ENCODE results near the gene ZNF182. TPM values are rescaled to one million over a fixed set of nuclear protein-coding genes. Genes with fewer than 3 reads are reported as not detected.
"Not testable (repeated sequence)": the region's sequence is repeated elsewhere in the genome, so short reads cannot be mapped to it uniquely, and the experiment has no call there.

The ZNF182 gene
- total RNA-seq: 10 to 100 TPM in 1 of 2 donors, 1 to 10 TPM in 1; 7.2 to 14.0 TPM

GRCh38 chrX:48003758-48004457 is at the start of gene ZNF182:
Gene ZNF182 (minus strand): TSS chrX:48003989. CDS start chrX:48002609, 1,380 bp downstream.
- Mint-ChIP-seq H3K9me3 (no peaks in the 10 kb centered on the region), H3K36me3 (peaks cover 13 to 18% of the 10 kb centered on the region in 2 donors), H3K27ac (peak within 1 kb of the TSS; percentile 95 to 99)
- peak; percentile 95 to 97 for ATAC-seq
- peak; percentile 84 to 89 for DNase-seq (ENCODE audit: low spot score in 2 of 2)

- H3K9me3 Mint-ChIP-seq: no peaks in the 10 kb centered on the region
- no peaks in the 10 kb centered on the region for H3K36me3 Mint-ChIP-seq
- ATAC-seq (no peak), DNase-seq (ENCODE audit: low spot score in 2 of 2) (no peak)
- H3K27ac Mint-ChIP-seq: no peak overlapping the region
Observed at GRCh38 chrX:48046846-48047245, 43.1 kb upstream of the ZNF182 start.

GRCh38 chrX:48045410-48046311 is 41.9 kb upstream of the ZNF182 start:
- ATAC-seq: no peak
- no peak overlapping the region for H3K27ac Mint-ChIP-seq
- no peaks in the 10 kb centered on the region for H3K36me3 Mint-ChIP-seq
- no peaks in the 10 kb centered on the region for H3K9me3 Mint-ChIP-seq
- no peak for DNase-seq (ENCODE audit: low spot score in 2 of 2)

- no peak for ATAC-seq
- Mint-ChIP-seq H3K36me3 (no peaks in the 10 kb centered on the region), H3K27ac (no peak overlapping the region), H3K9me3 (no peaks in the 10 kb centered on the region)
- no peak for DNase-seq (ENCODE audit: low spot score in 2 of 2)
Observed at GRCh38 chrX:48043056-48043455, 39.3 kb upstream of the ZNF182 start.

- no peaks in the 10 kb centered on the region for H3K9me3 Mint-ChIP-seq
- H3K36me3 Mint-ChIP-seq: no peaks in the 10 kb centered on the region
- ATAC-seq: no peak
- peak overlapping the region in 1 of 2 donors; percentile 31 for H3K27ac Mint-ChIP-seq
- DNase-seq (ENCODE audit: low spot score in 2 of 2): no peak
Observed at GRCh38 chrX:48035891-48036290, 32.1 kb upstream of the ZNF182 start.

GRCh38 chrX:48030641-48031173 is 26.9 kb upstream of the ZNF182 start:
- ATAC-seq; H3K27ac Mint-ChIP-seq; H3K36me3 Mint-ChIP-seq; H3K9me3 Mint-ChIP-seq; DNase-seq (ENCODE audit: low spot score in 2 of 2): not testable (repeated sequence)

GRCh38 chrX:48030237-48030636 is 26.4 kb upstream of the ZNF182 start:
- no peak for ATAC-seq
- no peak overlapping the region for H3K27ac Mint-ChIP-seq
- H3K9me3 Mint-ChIP-seq: no peaks in the 10 kb centered on the region
- no peak for DNase-seq (ENCODE audit: low spot score in 2 of 2)
- no peaks in the 10 kb centered on the region for H3K36me3 Mint-ChIP-seq

GRCh38 chrX:48028091-48028490 is 24.3 kb upstream of the ZNF182 start:
- Mint-ChIP-seq H3K27ac (no peak overlapping the region), H3K9me3 (no peaks in the 10 kb centered on the region), H3K36me3 (no peaks in the 10 kb centered on the region)
- no peak for DNase-seq (ENCODE audit: low spot score in 2 of 2)
- ATAC-seq: no peak

- DNase-seq (ENCODE audit: low spot score in 2 of 2); H3K9me3 Mint-ChIP-seq; H3K36me3 Mint-ChIP-seq; H3K27ac Mint-ChIP-seq; ATAC-seq: not testable (repeated sequence)
Observed at GRCh38 chrX:48027545-48027944, 23.8 kb upstream of the ZNF182 start.

GRCh38 chrX:48025561-48025960 is 21.8 kb upstream of the ZNF182 start:
- Mint-ChIP-seq H3K27ac (peak overlapping the region in 1 of 2 donors; percentile 7), H3K36me3 (no peaks in the 10 kb centered on the region), H3K9me3 (peaks cover 0 to 5% of the 10 kb centered on the region in 2 donors)
- ATAC-seq (peak; percentile 33 to 59), DNase-seq (ENCODE audit: low spot score in 2 of 2) (peak in 1 of 2 donors; percentile 25)

- Mint-ChIP-seq H3K9me3 (peaks cover 0 to 5% of the 10 kb centered on the region in 2 donors), H3K27ac (no peak overlapping the region), H3K36me3 (no peaks in the 10 kb centered on the region)
- DNase-seq (ENCODE audit: low spot score in 2 of 2) (no peak), ATAC-seq (no peak)
Observed at GRCh38 chrX:48022738-48023137, 18.9 kb upstream of the ZNF182 start.

- ATAC-seq: no peak
- Mint-ChIP-seq H3K9me3 (peaks cover 0 to 5% of the 10 kb centered on the region in 2 donors), H3K36me3 (no peaks in the 10 kb centered on the region), H3K27ac (no peak overlapping the region)
- no peak for DNase-seq (ENCODE audit: low spot score in 2 of 2)
Observed at GRCh38 chrX:48022100-48022499, 18.3 kb upstream of the ZNF182 start.

- Mint-ChIP-seq H3K9me3 (peaks cover 0 to 5% of the 10 kb centered on the region in 2 donors), H3K27ac (peak overlapping the region; percentile 94 to 98), H3K36me3 (no peaks in the 10 kb centered on the region)
- DNase-seq (ENCODE audit: low spot score in 2 of 2) (peak; percentile 68 to 74), ATAC-seq (peak; percentile 47 to 74)
Observed at GRCh38 chrX:48021026-48021900, 17.5 kb upstream of the ZNF182 start.

GRCh38 chrX:48020472-48020871 is 16.7 kb upstream of the ZNF182 start:
- DNase-seq (ENCODE audit: low spot score in 2 of 2): peak; percentile 10 to 57
- H3K9me3 Mint-ChIP-seq: not testable (repeated sequence)
- ATAC-seq: peak; percentile 79 to 81

GRCh38 chrX:48019892-48020291 is 16.1 kb upstream of the ZNF182 start:
- not testable (repeated sequence) for H3K9me3 Mint-ChIP-seq; H3K27ac Mint-ChIP-seq; H3K36me3 Mint-ChIP-seq; DNase-seq (ENCODE audit: low spot score in 2 of 2)
- peak; percentile 39 to 64 for ATAC-seq

More at GRCh38 chrX:48020472-48020871, 16.7 kb upstream of the ZNF182 start:
- H3K27ac Mint-ChIP-seq: peak overlapping the region; percentile 55 to 94
- not testable (repeated sequence) for H3K36me3 Mint-ChIP-seq

- not testable (repeated sequence) for H3K9me3 Mint-ChIP-seq; DNase-seq (ENCODE audit: low spot score in 2 of 2); ATAC-seq; H3K27ac Mint-ChIP-seq; H3K36me3 Mint-ChIP-seq
Observed at GRCh38 chrX:48016583-48017310, 13.0 kb upstream of the ZNF182 start.
